NCI-H1092 treated with DMSO at 0.1 percent for 48 hours (cell line): ENCODE data around the gene C1RL.

ENCODE experiments used
- DNase-seq: peaks from one replicate; lab custom pipeline; 2025; lab: John Stamatoyannopoulos, UW

The C1RL gene

GRCh38 chr12:7092229-7092985 is 16.6 kb downstream of the C1RL start, which contains the start of gene C1R:
C1R (minus strand) TSS chr12:7092445; CDS start chr12:7092388, 57 bp downstream.
- peak; percentile 18 for DNase-seq

- DNase-seq = no peak
Observed at GRCh38 chr12:7091660-7092228, 17.3 kb downstream of the C1RL start.

- no peak for DNase-seq
Observed at GRCh38 chr12:7091171-7091570, 17.8 kb downstream of the C1RL start.

- DNase-seq = no peak
Observed at GRCh38 chr12:7090222-7090998, 18.6 kb downstream of the C1RL start.

- no peak for DNase-seq
Observed at GRCh38 chr12:7089196-7089871, 19.7 kb downstream of the C1RL start.

- DNase-seq = no peak
Observed at GRCh38 chr12:7083125-7083524, 25.9 kb downstream of the C1RL start.

GRCh38 chr12:7081037-7081436 is 28.0 kb downstream of the C1RL start:
- DNase-seq = no peak

GRCh38 chr12:7079826-7080125 is 29.2 kb downstream of the C1RL start:
- DNase-seq = no peak

GRCh38 chr12:7078163-7078562 is 30.9 kb downstream of the C1RL start:
- no peak for DNase-seq

- DNase-seq = no peak
Observed at GRCh38 chr12:7076493-7076892, 32.5 kb downstream of the C1RL start.

- DNase-seq = no peak
Observed at GRCh38 chr12:7075939-7076338, 33.1 kb downstream of the C1RL start.

- DNase-seq = no peak
Observed at GRCh38 chr12:7075518-7075917, 33.5 kb downstream of the C1RL start.

GRCh38 chr12:7073946-7074345 is 35.1 kb downstream of the C1RL start:
- no peak for DNase-seq

- DNase-seq = no peak
Observed at GRCh38 chr12:7072554-7072953, 36.5 kb downstream of the C1RL start.

- no peak for DNase-seq
Observed at GRCh38 chr12:7072035-7072434, 37.0 kb downstream of the C1RL start.

GRCh38 chr12:7069386-7069785 is 39.6 kb downstream of the C1RL start:
- no peak for DNase-seq

GRCh38 chr12:7068994-7069346 is 40.0 kb downstream of the C1RL start:
- no peak for DNase-seq

- DNase-seq = no peak
Observed at GRCh38 chr12:7068240-7068993, 40.6 kb downstream of the C1RL start.

GRCh38 chr12:7067096-7067495 is 41.9 kb downstream of the C1RL start:
- DNase-seq = no peak

- DNase-seq = no peak
Observed at GRCh38 chr12:7066596-7066995, 42.4 kb downstream of the C1RL start.

GRCh38 chr12:7065073-7065623 is 43.9 kb downstream of the C1RL start:
- no peak for DNase-seq

GRCh38 chr12:7064516-7064915 is 44.5 kb downstream of the C1RL start:
- no peak for DNase-seq
